Measurements from ENCODE around the gene ZNF358. TPM values are rescaled to one million over a fixed set of nuclear protein-coding genes. Genes with fewer than 3 reads are reported as not detected.

Gene ZNF358
- total RNA-seq, 1 donor from 2014 or later, result 27.1 TPM

DNA sequence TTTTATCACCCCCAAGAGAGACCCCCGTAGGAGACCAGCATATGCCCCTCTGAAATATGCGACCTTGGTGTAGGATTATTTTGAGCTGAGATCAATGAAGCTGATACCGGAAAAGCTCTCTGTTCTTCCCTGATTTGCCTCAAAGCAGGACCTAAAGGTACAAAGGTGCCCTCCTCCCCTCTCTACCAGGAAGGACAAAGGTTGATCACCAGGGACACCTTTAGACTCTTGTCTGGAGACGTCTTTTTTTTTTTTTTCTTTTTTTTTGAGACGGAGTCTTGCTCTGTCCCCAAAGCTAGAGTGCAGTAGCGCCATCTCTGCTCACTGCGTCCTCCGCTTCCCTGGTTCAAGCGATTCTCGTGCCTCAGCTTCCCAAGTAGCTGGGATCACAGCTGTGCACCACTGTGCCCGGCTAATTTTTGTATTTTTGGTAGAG lies 26.3 kb upstream of the ZNF358 start:
- DNase-seq (ENCODE audit: low read depth), result no peak

DNA sequence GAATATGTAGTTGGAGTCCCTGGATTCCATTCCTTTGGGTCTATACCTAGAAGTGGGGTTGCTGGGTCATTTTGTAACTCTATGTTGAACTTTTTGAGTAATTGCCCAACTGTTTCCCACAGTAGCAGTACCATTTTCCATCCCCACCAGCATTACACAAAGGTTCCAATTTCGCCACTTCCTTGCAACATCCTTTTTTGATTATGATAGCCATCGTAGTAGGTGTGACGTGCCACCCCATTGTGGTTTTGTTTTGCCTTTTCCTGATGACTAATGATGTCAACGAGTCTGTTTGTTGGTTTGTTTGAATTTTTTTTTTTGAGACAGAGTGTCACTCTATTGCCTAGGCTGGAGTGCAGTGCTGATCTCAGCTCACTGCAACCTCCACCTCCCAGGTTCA lies 23.8 kb upstream of the ZNF358 start:
- no peak for DNase-seq (ENCODE audit: low read depth)

GRCh38 chr19:7492558-7492957 lies 23.3 kb upstream of the ZNF358 start:
- no peak for DNase-seq (ENCODE audit: low read depth)

- DNase-seq (ENCODE audit: low read depth), result peak; percentile 23
Observed at GRCh38 chr19:7494416-7495098, 21.3 kb upstream of the ZNF358 start.

- DNase-seq (ENCODE audit: low read depth), result no peak
Observed at GRCh38 chr19:7497292-7497691, 18.6 kb upstream of the ZNF358 start.

- DNase-seq (ENCODE audit: low read depth), result no peak
Observed at GRCh38 chr19:7500811-7501450, 15.0 kb upstream of the ZNF358 start.

GRCh38 chr19:7502552-7502951 lies 13.4 kb upstream of the ZNF358 start:
- no peak for DNase-seq (ENCODE audit: low read depth)

DNA sequence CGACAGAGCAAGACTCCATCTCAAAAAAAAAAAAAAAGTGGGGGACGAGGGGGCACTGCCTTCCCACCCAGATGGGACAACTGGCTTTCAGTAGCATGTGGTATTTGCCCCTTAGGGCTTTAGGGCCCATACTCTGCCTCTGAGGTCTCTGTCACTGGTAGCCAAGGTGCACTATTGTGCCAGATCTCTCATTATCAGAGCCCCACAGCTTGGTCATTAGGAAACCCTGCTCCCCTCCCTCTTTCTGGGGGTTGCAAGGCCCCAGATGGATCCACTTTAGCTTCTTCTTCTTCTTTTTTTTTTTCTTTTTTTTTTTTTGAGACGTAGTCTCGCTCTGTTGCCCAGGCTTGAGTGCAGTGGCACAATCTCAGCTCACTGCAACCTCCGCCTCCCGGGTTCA lies 11.2 kb upstream of the ZNF358 start:
- no peak for DNase-seq (ENCODE audit: low read depth)

DNA sequence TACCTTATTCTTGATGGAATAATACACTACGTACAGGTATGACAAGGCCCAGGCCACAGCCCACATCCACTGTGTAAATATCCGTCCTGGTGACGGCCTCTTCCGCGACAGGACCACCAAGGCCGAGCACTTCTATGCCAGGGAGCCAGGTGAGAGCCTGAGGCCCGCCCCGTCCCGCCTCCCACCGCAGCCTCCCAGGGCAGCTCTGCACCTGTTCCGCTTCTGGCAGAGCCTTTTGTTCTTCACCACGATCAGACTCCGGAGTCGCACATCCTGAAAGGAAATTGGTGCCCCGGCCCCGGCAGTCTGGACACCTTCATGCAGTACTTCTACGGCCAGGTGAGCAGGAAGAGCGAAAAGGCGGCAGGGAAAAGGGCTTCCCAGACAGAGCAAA lies 10.6 kb upstream of the ZNF358 start:
- no peak for DNase-seq (ENCODE audit: low read depth)

DNA sequence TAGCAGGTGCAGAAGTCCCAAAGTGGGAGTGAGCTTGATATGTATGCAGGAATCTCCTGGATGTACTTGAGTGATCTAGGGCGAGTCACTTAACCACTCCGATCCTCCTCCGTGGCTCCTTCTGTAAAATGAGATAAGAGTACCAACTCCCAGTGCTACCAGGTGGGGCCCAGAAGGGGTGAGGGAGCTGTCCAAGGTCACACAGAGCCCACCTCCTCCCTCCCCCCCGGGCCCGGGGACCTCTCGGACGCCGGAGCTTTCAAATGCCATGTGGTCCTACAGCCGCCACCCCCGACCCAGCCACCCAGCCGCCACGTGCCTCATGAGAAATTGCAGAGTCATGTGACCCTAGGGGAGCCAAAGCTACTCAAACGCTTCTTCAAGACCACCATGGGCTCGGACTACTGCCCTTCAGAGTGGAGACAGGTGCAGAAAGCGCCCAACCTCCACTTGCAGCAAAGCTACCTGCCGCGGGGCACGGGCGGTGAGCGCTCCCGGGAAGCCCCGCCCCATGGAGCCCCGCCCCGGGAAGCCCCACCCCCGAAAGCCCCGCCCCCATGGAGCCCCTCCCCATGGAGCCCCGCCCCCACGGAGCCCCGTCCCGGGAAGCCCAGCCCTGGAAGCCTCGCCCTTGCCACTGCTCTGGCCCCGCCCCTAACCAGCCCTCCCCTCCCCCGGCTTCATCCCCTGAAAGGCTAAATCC lies 10.1 kb upstream of the ZNF358 start:
- DNase-seq (ENCODE audit: low read depth), result no peak

GRCh38 chr19:7506385-7507328 lies 9.2 kb upstream of the ZNF358 start:
- peak; percentile 82 for DNase-seq (ENCODE audit: low read depth)

- peak; percentile 79 for DNase-seq (ENCODE audit: low read depth)
Observed at GRCh38 chr19:7507884-7508283, 8.0 kb upstream of the ZNF358 start.

- no peak for DNase-seq (ENCODE audit: low read depth)
Observed at GRCh38 chr19:7509625-7510024, 6.3 kb upstream of the ZNF358 start.

DNA sequence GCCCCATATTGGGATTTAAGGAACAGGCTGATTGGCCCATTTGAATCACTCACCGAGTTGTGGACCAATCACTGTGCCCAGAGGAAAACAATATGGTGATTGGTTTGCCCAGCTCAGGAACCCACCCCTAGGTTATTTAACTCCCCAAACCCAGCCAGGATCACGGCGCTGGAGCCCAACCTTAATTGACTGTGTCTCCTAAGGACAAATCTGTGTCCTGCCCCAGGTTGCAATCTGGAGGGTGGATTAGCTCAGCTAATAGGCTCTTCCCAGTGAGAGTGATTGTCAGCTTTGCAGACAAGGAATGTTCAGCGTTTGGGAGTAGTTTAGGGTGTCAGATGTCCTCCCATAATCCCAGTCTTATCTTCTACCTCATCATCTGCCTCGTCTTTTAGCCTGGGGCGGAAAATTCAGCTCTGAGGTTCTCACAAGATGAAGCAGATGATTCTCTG lies 3.5 kb upstream of the ZNF358 start:
- no peak for DNase-seq (ENCODE audit: low read depth)

- DNase-seq (ENCODE audit: low read depth), result no peak
Observed at GRCh38 chr19:7513809-7514642, 1.9 kb upstream of the ZNF358 start.

GRCh38 chr19:7515110-7515644 lies 726 bp upstream of the ZNF358 start:
- DNase-seq (ENCODE audit: low read depth), result no peak

DNA sequence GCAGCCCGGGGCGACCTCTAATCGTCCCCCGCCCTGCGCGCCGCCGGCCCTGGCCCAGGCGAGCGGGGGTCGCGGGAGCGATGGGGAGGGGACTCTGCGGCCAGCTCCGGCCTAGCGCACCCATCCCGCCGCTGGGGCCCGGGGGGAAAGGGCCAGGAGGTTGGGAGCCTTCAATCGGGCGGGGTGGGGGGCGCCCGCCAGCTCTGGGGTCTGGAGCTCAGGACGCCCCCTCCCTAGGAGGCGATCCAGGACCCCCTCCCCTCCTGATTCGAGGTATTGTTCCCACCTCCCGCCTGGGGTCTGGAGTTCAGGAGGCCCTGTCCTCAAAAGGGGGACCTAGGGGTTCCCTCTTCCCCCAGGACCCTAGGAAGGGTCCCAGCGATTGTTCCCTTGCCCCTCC lies 430 bp downstream of the ZNF358 start:
- no peak for DNase-seq (ENCODE audit: low read depth)

- no peak for DNase-seq (ENCODE audit: low read depth)
Observed at GRCh38 chr19:7516878-7517277, 975 bp downstream of the ZNF358 start.

DNA sequence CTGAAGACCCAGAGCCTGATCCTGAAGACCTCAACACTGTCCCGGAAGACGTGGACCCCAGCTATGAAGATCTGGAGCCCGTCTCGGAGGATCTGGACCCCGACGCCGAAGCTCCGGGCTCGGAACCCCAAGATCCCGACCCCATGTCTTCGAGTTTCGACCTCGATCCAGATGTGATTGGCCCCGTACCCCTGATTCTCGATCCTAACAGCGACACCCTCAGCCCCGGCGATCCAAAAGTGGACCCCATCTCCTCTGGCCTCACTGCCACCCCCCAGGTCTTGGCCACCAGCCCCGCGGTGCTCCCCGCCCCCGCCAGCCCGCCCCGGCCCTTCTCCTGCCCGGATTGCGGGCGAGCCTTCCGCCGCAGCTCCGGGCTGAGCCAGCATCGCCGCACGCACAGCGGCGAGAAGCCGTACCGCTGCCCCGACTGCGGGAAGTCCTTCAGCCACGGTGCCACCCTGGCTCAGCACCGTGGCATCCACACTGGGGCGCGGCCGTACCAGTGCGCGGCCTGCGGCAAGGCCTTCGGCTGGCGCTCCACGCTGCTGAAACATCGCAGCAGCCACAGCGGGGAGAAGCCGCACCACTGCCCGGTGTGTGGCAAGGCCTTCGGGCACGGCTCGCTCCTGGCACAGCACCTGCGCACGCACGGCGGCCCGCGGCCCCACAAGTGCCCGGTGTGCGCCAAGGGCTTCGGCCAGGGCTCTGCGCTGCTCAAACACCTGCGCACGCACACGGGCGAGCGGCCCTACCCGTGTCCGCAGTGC lies 3.6 kb downstream of the ZNF358 start:
- no peak for DNase-seq (ENCODE audit: low read depth)
